NCI-H1092 (cell line): Measurements from ENCODE around the gene GFPT2.
A peak's percentile ranks its signal among the peaks of the same experiment; 100 is the strongest.

Experiments used
- DNase-seq: peaks from one replicate; lab custom pipeline; 2025; lab: John Stamatoyannopoulos, UW

Gene GFPT2

GRCh38 chr5:180353048-180353979, at the start of gene GFPT2:
GFPT2 (minus strand) TSS chr5:180353336; CDS start chr5:180353217, 119 bp downstream.
- DNase-seq: peak; percentile 38

- DNase-seq: no peak
Measured at GRCh38 chr5:180402716-180403115, 49.6 kb upstream of the GFPT2 start.

GRCh38 chr5:180401229-180401907, 48.2 kb upstream of the GFPT2 start:
- DNase-seq: no peak

GRCh38 chr5:180400416-180400815, 47.3 kb upstream of the GFPT2 start:
- no peak for DNase-seq

GRCh38 chr5:180399401-180400215, 46.5 kb upstream of the GFPT2 start:
- no peak for DNase-seq

- peak; percentile 5 for DNase-seq
Measured at GRCh38 chr5:180396926-180397325, 43.8 kb upstream of the GFPT2 start.

GRCh38 chr5:180395540-180396274, 42.6 kb upstream of the GFPT2 start:
- DNase-seq: no peak

- DNase-seq: no peak
Measured at GRCh38 chr5:180394031-180394636, 41.0 kb upstream of the GFPT2 start.

- no peak for DNase-seq
Measured at GRCh38 chr5:180391276-180391675, 38.1 kb upstream of the GFPT2 start.

GRCh38 chr5:180390441-180391190, 37.5 kb upstream of the GFPT2 start:
- DNase-seq: no peak

- DNase-seq: no peak
Measured at GRCh38 chr5:180389252-180390101, 36.3 kb upstream of the GFPT2 start.

GRCh38 chr5:180387798-180388197, 34.7 kb upstream of the GFPT2 start:
- DNase-seq: no peak

GRCh38 chr5:180382926-180383325, 29.8 kb upstream of the GFPT2 start:
- no peak for DNase-seq

GRCh38 chr5:180381851-180382480, 28.8 kb upstream of the GFPT2 start:
- no peak for DNase-seq

- no peak for DNase-seq
Measured at GRCh38 chr5:180381428-180381827, 28.3 kb upstream of the GFPT2 start.

- DNase-seq: no peak
Measured at GRCh38 chr5:180380856-180381255, 27.7 kb upstream of the GFPT2 start.

GRCh38 chr5:180380441-180380840, 27.3 kb upstream of the GFPT2 start:
- DNase-seq: no peak

- no peak for DNase-seq
Measured at GRCh38 chr5:180379355-180380070, 26.4 kb upstream of the GFPT2 start.
